Measurements from ENCODE around the gene HLA-G.
"Not testable (repeated sequence)": the region's sequence is repeated elsewhere in the genome, so short reads cannot be mapped to it uniquely, and the experiment has no call there.

- TF ChIP-seq CTCF (optimal IDR thresholded peaks at IDR 0.05 in 1 of 3, IDR thresholded peaks at IDR 0.05 in 1 of 3, conservative IDR thresholded peaks at IDR 0.05 in 1 of 3; ENCODE audit: extremely low read depth in 1 of 3, insufficient read depth in 2 of 3, low read length in 3 of 3); EZH2 (IDR thresholded peaks at IDR 0.05; ENCODE audit: low read length): not testable (repeated sequence)
These were observed 47.5 kb upstream of the HLA-G start for GRCh38 chr6:29780019-29780698.
